HEK293 (cell line): ENCODE data around the gene TRMT61A.

Source experiments
- REST ChIP-seq: fragments of 450-650 bp; formaldehyde crosslinking; IDR thresholded peaks from 2 replicates; pipeline ENCODE4 v1.5.1; 2016; ENCODE audit warnings: missing biosample characterization, missing genetic modification characterization
- ZBTB20 ChIP-seq: fragments of 450-650 bp; formaldehyde crosslinking; IDR thresholded peaks from 2 replicates; pipeline ENCODE4 v1.5.1; 2016; ENCODE audit warnings: missing biosample characterization, missing genetic modification characterization
- ZNF600 ChIP-seq: fragments of 450-650 bp; formaldehyde crosslinking; IDR thresholded peaks from 2 replicates; pipeline ENCODE4 v1.5.1; 2016; ENCODE audit warnings: missing biosample characterization, missing genetic modification characterization
- ZNF670 ChIP-seq: fragments of 450-650 bp; formaldehyde crosslinking; IDR thresholded peaks from 2 replicates; pipeline ENCODE4 v1.5.1; 2016; ENCODE audit warnings: missing biosample characterization, missing genetic modification characterization, low read depth
- ZNF785 ChIP-seq: fragments of 450-650 bp; formaldehyde crosslinking; IDR thresholded peaks from 2 replicates; pipeline ENCODE4 v1.5.1; 2016; ENCODE audit warnings: missing biosample characterization, missing genetic modification characterization
- TF ChIP-seq, protein P1 (sequence below): fragments of 450-650 bp; formaldehyde crosslinking; IDR thresholded peaks from 2 replicates; pipeline ENCODE4 v1.5.1; 2016; ENCODE audit warnings: missing biosample characterization, missing genetic modification characterization

GRCh38 chr14:103518422-103519042 lies 10.5 kb upstream of the TRMT61A start:
- TF ChIP-seq, protein P1, sequence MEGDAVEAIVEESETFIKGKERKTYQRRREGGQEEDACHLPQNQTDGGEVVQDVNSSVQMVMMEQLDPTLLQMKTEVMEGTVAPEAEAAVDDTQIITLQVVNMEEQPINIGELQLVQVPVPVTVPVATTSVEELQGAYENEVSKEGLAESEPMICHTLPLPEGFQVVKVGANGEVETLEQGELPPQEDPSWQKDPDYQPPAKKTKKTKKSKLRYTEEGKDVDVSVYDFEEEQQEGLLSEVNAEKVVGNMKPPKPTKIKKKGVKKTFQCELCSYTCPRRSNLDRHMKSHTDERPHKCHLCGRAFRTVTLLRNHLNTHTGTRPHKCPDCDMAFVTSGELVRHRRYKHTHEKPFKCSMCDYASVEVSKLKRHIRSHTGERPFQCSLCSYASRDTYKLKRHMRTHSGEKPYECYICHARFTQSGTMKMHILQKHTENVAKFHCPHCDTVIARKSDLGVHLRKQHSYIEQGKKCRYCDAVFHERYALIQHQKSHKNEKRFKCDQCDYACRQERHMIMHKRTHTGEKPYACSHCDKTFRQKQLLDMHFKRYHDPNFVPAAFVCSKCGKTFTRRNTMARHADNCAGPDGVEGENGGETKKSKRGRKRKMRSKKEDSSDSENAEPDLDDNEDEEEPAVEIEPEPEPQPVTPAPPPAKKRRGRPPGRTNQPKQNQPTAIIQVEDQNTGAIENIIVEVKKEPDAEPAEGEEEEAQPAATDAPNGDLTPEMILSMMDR (tag by site-specific recombination), result peak; percentile 98
- TF ChIP-seq ZBTB20 (tag by site-specific recombination) (no peak), ZNF600 (tag by site-specific recombination) (no peak), ZNF670 (tag by site-specific recombination) (no peak), REST (tag by site-specific recombination) (0 out of 2 replicates have a peak, but pooled peaks have one; percentile 24), ZNF785 (tag by site-specific recombination) (no peak)
